Measurements from ENCODE around the gene ZNF579.

DNA sequence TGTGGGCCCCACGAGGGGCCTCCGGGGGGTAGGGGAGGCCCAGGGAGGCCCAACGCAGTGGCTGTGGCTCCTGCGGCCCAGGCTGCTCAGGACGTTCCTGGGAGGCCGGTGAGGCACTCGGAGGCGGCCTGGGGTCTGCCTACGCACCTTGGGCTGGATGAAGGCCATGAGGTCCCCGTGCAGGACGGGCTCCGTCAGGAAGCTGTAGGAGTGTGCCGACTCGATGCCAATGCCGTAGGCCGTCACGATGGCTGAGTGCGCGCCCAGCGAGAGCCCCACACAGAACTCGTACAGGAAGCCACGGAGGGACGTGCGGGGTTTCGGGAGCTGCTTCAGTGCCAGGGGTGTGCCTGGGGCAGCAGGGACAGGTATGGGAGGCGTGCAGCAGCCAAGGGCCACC, 49.7 kb downstream of the ZNF579 start:
- TF ChIP-seq, protein P1, sequence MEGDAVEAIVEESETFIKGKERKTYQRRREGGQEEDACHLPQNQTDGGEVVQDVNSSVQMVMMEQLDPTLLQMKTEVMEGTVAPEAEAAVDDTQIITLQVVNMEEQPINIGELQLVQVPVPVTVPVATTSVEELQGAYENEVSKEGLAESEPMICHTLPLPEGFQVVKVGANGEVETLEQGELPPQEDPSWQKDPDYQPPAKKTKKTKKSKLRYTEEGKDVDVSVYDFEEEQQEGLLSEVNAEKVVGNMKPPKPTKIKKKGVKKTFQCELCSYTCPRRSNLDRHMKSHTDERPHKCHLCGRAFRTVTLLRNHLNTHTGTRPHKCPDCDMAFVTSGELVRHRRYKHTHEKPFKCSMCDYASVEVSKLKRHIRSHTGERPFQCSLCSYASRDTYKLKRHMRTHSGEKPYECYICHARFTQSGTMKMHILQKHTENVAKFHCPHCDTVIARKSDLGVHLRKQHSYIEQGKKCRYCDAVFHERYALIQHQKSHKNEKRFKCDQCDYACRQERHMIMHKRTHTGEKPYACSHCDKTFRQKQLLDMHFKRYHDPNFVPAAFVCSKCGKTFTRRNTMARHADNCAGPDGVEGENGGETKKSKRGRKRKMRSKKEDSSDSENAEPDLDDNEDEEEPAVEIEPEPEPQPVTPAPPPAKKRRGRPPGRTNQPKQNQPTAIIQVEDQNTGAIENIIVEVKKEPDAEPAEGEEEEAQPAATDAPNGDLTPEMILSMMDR (IDR thresholded peaks at IDR 0.05; ENCODE audit: extremely low read depth in 1 of 2, insufficient read depth in 1 of 2, low read depth in 1 of 2, low read length in 2 of 2): no peak
- TF ChIP-seq POLR2A (IDR thresholded peaks at IDR 0.05; ENCODE audit: low read depth, low read length): no peak
